Measurements from ENCODE around the gene LMNTD1. TPM values are rescaled to one million over a fixed set of nuclear protein-coding genes. Genes with fewer than 3 reads are reported as not detected.
"Not testable (repeated sequence)": the region's sequence is repeated elsewhere in the genome, so short reads cannot be mapped to it uniquely, and the experiment has no call there.

LMNTD1 gene, protein sequence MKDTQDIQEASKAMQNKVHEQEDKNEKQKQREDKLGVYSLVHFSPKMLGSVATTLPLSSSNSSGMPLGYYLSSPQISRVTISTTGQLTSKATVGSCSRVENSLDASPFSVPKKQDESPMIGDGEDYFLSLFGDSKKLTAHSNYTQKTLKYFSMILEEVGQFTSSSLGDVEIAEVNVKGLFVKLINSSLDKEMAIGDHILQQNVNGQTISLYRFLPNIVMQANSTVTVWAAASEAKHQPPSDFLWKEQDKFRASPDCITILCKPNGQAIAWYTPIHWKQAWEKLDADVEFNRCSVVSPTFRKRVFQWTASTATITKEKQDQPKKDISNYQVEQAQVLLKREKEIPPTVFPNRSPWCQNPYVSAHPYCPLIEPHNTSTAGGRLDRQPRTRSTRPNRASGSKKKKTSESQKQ
- total RNA-seq (not detected), polyA plus RNA-seq (not detected)

DNA sequence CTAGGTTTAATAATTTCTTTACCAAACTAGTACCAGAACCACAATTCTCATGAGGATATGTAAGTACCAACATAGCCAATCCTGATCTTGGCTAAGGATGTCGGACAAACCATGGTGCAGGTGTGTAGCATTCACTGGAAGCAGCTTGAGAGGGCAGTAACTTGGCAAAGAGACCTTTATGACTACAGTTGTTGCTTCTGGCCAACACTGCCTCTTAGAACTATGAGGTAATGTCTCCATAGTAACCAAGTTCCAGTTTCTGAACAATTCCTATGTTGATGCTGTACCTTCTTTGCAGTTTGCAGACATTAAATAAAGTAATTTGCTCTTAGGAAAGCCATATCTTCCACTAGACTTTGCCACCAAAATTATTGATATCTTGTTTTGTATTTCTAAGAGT lies at the start of gene LMNTD1:
TSS of gene LMNTD1 (minus strand) at position 186 of the 400 bp plus-strand sequence. CDS start 324 bp downstream, outside the sequence.
- H3K36me3 Mint-ChIP-seq: no peaks in the 10 kb centered on the region
- CTCF ChIA-PET: no interaction called here
- H3K9me3 Mint-ChIP-seq: no peaks in the 10 kb centered on the region
- Histone ChIP-seq H3K27me3 (ENCODE audit: insufficient read depth, low read length, poor library complexity, severe bottlenecking) (no peaks in the 10 kb centered on the region), H3K27ac (ENCODE audit: low read depth, low read length) (no peak within 1 kb of the TSS), H3K36me3 (ENCODE audit: insufficient read depth, low read length) (no peaks in the 10 kb centered on the region), H3K4me1 (ENCODE audit: insufficient read depth, low read length) (no peaks in the 10 kb centered on the region), H3K4me3 (ENCODE audit: low read length) (no peak within 1 kb of the TSS), H3K9me3 (ENCODE audit: low read length) (no peaks in the 10 kb centered on the region)
- H3K27ac Mint-ChIP-seq: no peak within 1 kb of the TSS
- peaks cover 4 to 18% of the 10 kb centered on the region in 2 donors for H3K27me3 Mint-ChIP-seq
- H3K4me3 Mint-ChIP-seq: no peak within 1 kb of the TSS
- POLR2A ChIA-PET: no interaction called here
- H3K4me1 Mint-ChIP-seq: peaks cover 0 to 4% (median 0%) of the 10 kb centered on the region in 3 donors
- DNase-seq: no peak

- peaks cover 0 to 12% (median 6%) of the 10 kb centered on the region in 3 donors for H3K4me1 Mint-ChIP-seq
- DNase-seq: no peak
- no peak overlapping the region for H3K27ac ChIP-seq (ENCODE audit: low read depth, low read length)
- peaks cover 0 to 1% of the 10 kb centered on the region in 2 donors for H3K27me3 Mint-ChIP-seq
- H3K4me3 Mint-ChIP-seq: no peak overlapping the region
- H3K36me3 ChIP-seq (ENCODE audit: insufficient read depth, low read length): no peaks in the 10 kb centered on the region
- H3K4me1 ChIP-seq (ENCODE audit: insufficient read depth, low read length): peaks cover 15% of the 10 kb centered on the region
- ChIA-PET POLR2A (no interaction called here), CTCF (no interaction called here)
- no peaks in the 10 kb centered on the region for H3K27me3 ChIP-seq (ENCODE audit: insufficient read depth, low read length, poor library complexity, severe bottlenecking)
- no peak overlapping the region for H3K27ac Mint-ChIP-seq
- H3K36me3 Mint-ChIP-seq: no peaks in the 10 kb centered on the region
- no peak overlapping the region for H3K4me3 ChIP-seq (ENCODE audit: low read length)
- no peaks in the 10 kb centered on the region for H3K9me3 ChIP-seq (ENCODE audit: low read length)
- peaks cover 3 to 34% (median 8%) of the 10 kb centered on the region in 5 donors for H3K9me3 Mint-ChIP-seq
These were observed 45.9 kb upstream of the LMNTD1 start for GRCh38 chr12:25598956-25599355.

- H3K27ac Mint-ChIP-seq: peak overlapping the region in 4 of 8 donors; percentile 37 to 97 (median 70)
- H3K36me3 ChIP-seq (ENCODE audit: insufficient read depth, low read length); H3K4me3 ChIP-seq (ENCODE audit: low read length); H3K27me3 ChIP-seq (ENCODE audit: insufficient read depth, low read length, poor library complexity, severe bottlenecking); H3K9me3 ChIP-seq (ENCODE audit: low read length); H3K36me3 Mint-ChIP-seq; H3K27ac ChIP-seq (ENCODE audit: low read depth, low read length); CTCF ChIA-PET; H3K27me3 Mint-ChIP-seq; POLR2A ChIA-PET: not testable (repeated sequence)
- H3K4me3 Mint-ChIP-seq: peak overlapping the region in 3 of 7 donors; percentile 39 to 76 (median 51)
- H3K4me1 ChIP-seq (ENCODE audit: insufficient read depth, low read length): peaks cover 29% of the 10 kb centered on the region
- DNase-seq: peak in 1 of 5 donors; percentile 19
- peaks cover 0 to 13% (median 6%) of the 10 kb centered on the region in 3 donors for H3K4me1 Mint-ChIP-seq
- peaks cover 3 to 34% (median 11%) of the 10 kb centered on the region in 5 donors for H3K9me3 Mint-ChIP-seq
These were observed 42.4 kb upstream of the LMNTD1 start for GRCh38 chr12:25595496-25595895.

DNA sequence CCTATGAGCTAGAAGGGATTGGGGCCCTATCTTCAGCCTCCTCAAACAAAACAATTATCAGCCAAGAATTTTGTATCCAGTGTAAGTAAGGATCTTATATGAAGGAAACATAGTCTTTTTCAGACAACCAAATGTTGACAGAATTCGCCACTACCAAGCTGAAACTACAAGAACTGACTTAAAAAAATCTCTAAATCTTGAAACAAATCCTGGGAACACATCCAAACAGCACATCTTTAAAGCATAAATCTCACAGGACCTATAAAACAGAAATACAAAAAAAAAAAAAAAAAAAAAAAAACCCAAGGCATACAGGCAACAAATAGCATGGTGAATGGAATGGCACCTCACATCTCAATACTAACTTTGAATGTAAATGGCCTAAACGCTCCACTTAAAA lies 41.3 kb upstream of the LMNTD1 start:
- Mint-ChIP-seq H3K27ac (no peak overlapping the region), H3K4me3 (no peak overlapping the region), H3K9me3 (peaks cover 0 to 25% (median 7%) of the 10 kb centered on the region in 5 donors), H3K4me1 (peaks cover 0 to 21% (median 10%) of the 10 kb centered on the region in 3 donors), H3K36me3 (no peaks in the 10 kb centered on the region), H3K27me3 (peaks cover 0 to 1% of the 10 kb centered on the region in 2 donors)
- peaks cover 38% of the 10 kb centered on the region for H3K4me1 ChIP-seq (ENCODE audit: insufficient read depth, low read length)
- H3K36me3 ChIP-seq (ENCODE audit: insufficient read depth, low read length): no peaks in the 10 kb centered on the region
- no peak for DNase-seq
- H3K9me3 ChIP-seq (ENCODE audit: low read length): no peaks in the 10 kb centered on the region
- H3K27me3 ChIP-seq (ENCODE audit: insufficient read depth, low read length, poor library complexity, severe bottlenecking): no peaks in the 10 kb centered on the region
- no peak overlapping the region for H3K27ac ChIP-seq (ENCODE audit: low read depth, low read length)
- ChIA-PET POLR2A (no interaction called here), CTCF (no interaction called here)
- H3K4me3 ChIP-seq (ENCODE audit: low read length): no peak overlapping the region

- CTCF ChIA-PET: no interaction called here
- no peak overlapping the region for H3K27ac ChIP-seq (ENCODE audit: low read depth, low read length)
- Mint-ChIP-seq H3K9me3 (peaks cover 0 to 11% (median 4%) of the 10 kb centered on the region in 5 donors), H3K27me3 (peaks cover 0 to 1% of the 10 kb centered on the region in 2 donors), H3K4me1 (peaks cover 0 to 21% (median 10%) of the 10 kb centered on the region in 3 donors), H3K27ac (no peak overlapping the region), H3K36me3 (no peaks in the 10 kb centered on the region), H3K4me3 (no peak overlapping the region)
- POLR2A ChIA-PET: no interaction called here
- H3K4me1 ChIP-seq (ENCODE audit: insufficient read depth, low read length): peaks cover 38% of the 10 kb centered on the region
- no peak overlapping the region for H3K4me3 ChIP-seq (ENCODE audit: low read length)
- no peaks in the 10 kb centered on the region for H3K9me3 ChIP-seq (ENCODE audit: low read length)
- no peak for DNase-seq
- H3K27me3 ChIP-seq (ENCODE audit: insufficient read depth, low read length, poor library complexity, severe bottlenecking): no peaks in the 10 kb centered on the region
- no peaks in the 10 kb centered on the region for H3K36me3 ChIP-seq (ENCODE audit: insufficient read depth, low read length)
These were observed 39.8 kb upstream of the LMNTD1 start for GRCh38 chr12:25592725-25593495.

DNA sequence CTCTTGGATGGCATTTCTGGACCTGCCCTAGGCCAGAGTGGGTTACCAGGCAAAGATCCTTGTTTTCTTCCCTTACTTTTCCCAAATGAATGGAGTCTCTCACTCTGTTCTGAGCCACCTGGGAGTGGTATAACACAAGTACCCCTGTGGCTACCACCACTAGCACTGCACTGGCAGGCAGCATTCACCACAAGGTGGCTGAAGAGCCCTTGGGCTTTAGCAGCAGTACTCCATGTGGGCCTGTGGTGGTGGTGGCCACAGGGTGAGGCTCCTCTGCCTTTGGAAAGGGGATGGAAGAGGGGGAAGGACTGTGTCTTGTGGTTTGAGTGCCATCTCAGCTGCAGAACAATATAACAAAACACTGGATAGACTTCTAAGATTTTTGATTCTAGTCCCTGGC lies 38.1 kb upstream of the LMNTD1 start:
- no peak for DNase-seq
- H3K4me3 Mint-ChIP-seq: no peak overlapping the region
- peaks cover 0 to 11% (median 4%) of the 10 kb centered on the region in 5 donors for H3K9me3 Mint-ChIP-seq
- Histone ChIP-seq H3K9me3 (ENCODE audit: low read length) (no peaks in the 10 kb centered on the region), H3K27me3 (ENCODE audit: insufficient read depth, low read length, poor library complexity, severe bottlenecking) (no peaks in the 10 kb centered on the region), H3K4me3 (ENCODE audit: low read length) (no peak overlapping the region), H3K4me1 (ENCODE audit: insufficient read depth, low read length) (peaks cover 35% of the 10 kb centered on the region), H3K36me3 (ENCODE audit: insufficient read depth, low read length) (no peaks in the 10 kb centered on the region), H3K27ac (ENCODE audit: low read depth, low read length) (no peak overlapping the region)
- H3K4me1 Mint-ChIP-seq: peaks cover 0 to 21% (median 10%) of the 10 kb centered on the region in 3 donors
- H3K27ac Mint-ChIP-seq: peak overlapping the region in 2 of 8 donors; percentile 86 to 87
- CTCF ChIA-PET: no interaction called here
- H3K36me3 Mint-ChIP-seq: no peaks in the 10 kb centered on the region
- peaks cover 0 to 1% of the 10 kb centered on the region in 2 donors for H3K27me3 Mint-ChIP-seq
- POLR2A ChIA-PET: no interaction called here

DNA sequence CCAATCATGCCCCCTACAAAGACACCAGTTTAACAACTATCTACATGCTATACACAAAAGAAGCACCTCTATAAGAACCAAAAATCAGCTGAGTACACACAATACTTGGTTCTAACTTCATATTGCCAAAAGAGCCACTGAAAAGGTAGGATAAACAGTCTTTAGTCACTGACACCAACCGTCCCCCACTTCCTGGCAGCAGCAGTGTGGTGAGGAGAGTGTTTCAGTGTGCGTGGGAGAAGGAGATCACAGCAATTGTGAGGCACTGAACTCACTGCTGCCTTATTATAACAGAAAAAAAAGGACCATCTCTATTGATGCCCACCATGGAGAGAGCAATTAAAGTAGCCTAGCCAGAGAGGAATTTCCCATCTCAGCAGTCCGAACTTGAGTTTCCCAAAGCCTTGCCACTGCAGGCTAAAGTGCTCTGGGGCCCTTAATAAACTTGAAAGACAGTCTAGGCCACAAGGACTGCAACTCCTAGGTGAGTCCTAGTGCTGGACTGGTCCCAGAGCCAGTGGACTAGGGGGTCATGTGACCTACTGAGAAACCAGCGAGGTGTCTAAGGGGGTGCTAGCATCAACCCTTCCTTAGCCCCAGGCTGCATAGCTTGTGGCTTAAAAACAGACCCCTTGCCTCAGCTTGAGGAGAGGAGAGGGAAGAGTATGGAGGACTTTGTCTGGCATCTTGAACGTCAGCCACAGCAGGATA lies 37.1 kb upstream of the LMNTD1 start:
- peak in 1 of 5 donors; percentile 41 for DNase-seq
- Histone ChIP-seq H3K36me3 (ENCODE audit: insufficient read depth, low read length) (no peaks in the 10 kb centered on the region), H3K27me3 (ENCODE audit: insufficient read depth, low read length, poor library complexity, severe bottlenecking) (no peaks in the 10 kb centered on the region), H3K27ac (ENCODE audit: low read depth, low read length) (no peak overlapping the region), H3K4me1 (ENCODE audit: insufficient read depth, low read length) (peaks cover 30% of the 10 kb centered on the region), H3K4me3 (ENCODE audit: low read length) (no peak overlapping the region), H3K9me3 (ENCODE audit: low read length) (no peaks in the 10 kb centered on the region)
- peaks cover 0 to 12% (median 5%) of the 10 kb centered on the region in 3 donors for H3K4me1 Mint-ChIP-seq
- H3K36me3 Mint-ChIP-seq: no peaks in the 10 kb centered on the region
- H3K27ac Mint-ChIP-seq: peak overlapping the region in 2 of 8 donors; percentile 86 to 87
- CTCF ChIA-PET: no interaction called here
- H3K4me3 Mint-ChIP-seq: peak overlapping the region in 3 of 7 donors; percentile 30 to 47 (median 44)
- peaks cover 0 to 1% of the 10 kb centered on the region in 2 donors for H3K27me3 Mint-ChIP-seq
- peaks cover 0 to 8% (median 4%) of the 10 kb centered on the region in 5 donors for H3K9me3 Mint-ChIP-seq
- POLR2A ChIA-PET: no interaction called here

Data from CD8-positive, alpha-beta memory T cell (primary cell).